HepG2 (cell line): ENCODE measurements around the gene GPR17. TPM values are rescaled to one million over a fixed set of nuclear protein-coding genes. Genes with fewer than 3 reads are reported as not detected.
A peak's percentile ranks its signal among the peaks of the same experiment; 100 is the strongest.

Experiments
- CBX5 ChIP-seq: sonication (generic); formaldehyde crosslinking; IDR thresholded peaks from 2 replicates; pipeline ENCODE4 v1.4.0; 2020; ENCODE audit warnings: missing genetic modification reagents, borderline replicate concordance
- CCAR2 ChIP-seq: fragments of 200-400 bp; formaldehyde crosslinking; optimal IDR thresholded peaks from 2 replicates; pipeline ENCODE3; 2018; ENCODE audit warnings: low read depth, mild to moderate bottlenecking, low read length, moderate library complexity
- CREBL2 ChIP-seq: sonication (generic); formaldehyde crosslinking; IDR thresholded peaks from 2 replicates; pipeline ENCODE4 v1.8.1; 2023; ENCODE audit warnings: missing genetic modification reagents, mild to moderate bottlenecking, borderline replicate concordance
- HMG20A ChIP-seq: IDR thresholded peaks from 2 replicates; pipeline ENCODE4 v1.6.1; 2016; ENCODE audit warnings: borderline replicate concordance
- HOMEZ ChIP-seq: IDR thresholded peaks from 2 replicates; pipeline ENCODE4 v1.6.1; 2016; ENCODE audit warnings: low read depth
- LRRFIP1 ChIP-seq: sonication (generic); formaldehyde crosslinking; conservative IDR thresholded peaks from 2 replicates; pipeline ENCODE4 v1.4.0; 2020; ENCODE audit warnings: missing genetic modification reagents
- MYNN ChIP-seq: sonication (generic); formaldehyde crosslinking; IDR thresholded peaks from 2 replicates; pipeline ENCODE4 v1.4.0; 2020; ENCODE audit warnings: mild to moderate bottlenecking, low read depth, missing genetic modification reagents
- ZHX2 ChIP-seq, 2 experiments: sonication (generic) in 1 of 2; formaldehyde crosslinking in 1 of 2; IDR thresholded peaks; 2 replicates each; pipeline versions ENCODE4 v1.6.1 to v1.9.0; 2014 to 2022; ENCODE audit warnings: antibody characterized with exemption in 1 of 2, borderline replicate concordance in 1 of 2, inconsistent platforms in 1 of 2, low read depth in 1 of 2, missing genetic modification reagents in 1 of 2
- ZMYM4 ChIP-seq: sonication (generic); formaldehyde crosslinking; IDR thresholded peaks from 2 replicates; pipeline ENCODE4 v1.8.1; 2023; ENCODE audit warnings: mild to moderate bottlenecking, missing genetic modification reagents
- ZNF687 ChIP-seq: sonication (generic); formaldehyde crosslinking; IDR thresholded peaks from 2 replicates; pipeline ENCODE4 v1.5.1; 2020; ENCODE audit warnings: mild to moderate bottlenecking, missing genetic modification reagents, moderate library complexity
- polyA plus RNA-seq, 8 experiments: library from polyadenylated mRNA; depleted of rRNA in 3 of 8; stranded (reverse) in 7 of 8; unstranded in 1 of 8; fragments of >200 nt; fragmentation: Illumina TruSeq in 4 of 8; extraction: Trizol in 4 of 8; gene quantifications; 2 replicates each; pipeline versions ENCODE4 v1.2.1 to v1.2.3, GENCODE V29; 2011 to 2016; ENCODE audit warnings: low read depth in 4 of 8, missing spikeins in 1 of 8, mixed read lengths in 1 of 8; ENCODE audit not compliant: insufficient read depth in 1 of 8
- total RNA-seq, 5 experiments: library from RNA; depleted of rRNA; stranded (reverse); fragments of >200 nt; fragmentation: Illumina TruSeq; extraction: Trizol; gene quantifications; 2 replicates each; pipeline ENCODE4 v1.2.3, GENCODE V29; 2016; ENCODE audit warnings: low read depth in 1 of 5

Gene GPR17
- total and polyA plus RNA-seq, 2 of the 13 experiments (the other 11 are each of a cell fraction or from before 2014, with no cell fraction given): not detected

- TF ChIP-seq ZHX2 (IDR thresholded peaks at IDR 0.05; ENCODE audit: low read depth) (no peak), ZHX2 (CRISPR knock-in tag; IDR thresholded peaks at IDR 0.05; ENCODE audit: borderline replicate concordance) (peak; percentile 98), CCAR2 (no peak), CREBL2 (peak; percentile 93; the same call in 1 of the 2 replicates), ZNF687 (peak; percentile 94), HMG20A (no peak), ZMYM4 (CRISPR knock-in tag) (no peak; the same call in 1 of the 2 replicates), LRRFIP1 (CRISPR knock-in tag) (no peak), CBX5 (CRISPR knock-in tag) (peak; percentile 87; the same call in 1 of the 2 replicates), MYNN (CRISPR knock-in tag) (no peak; the same call in 1 of the 2 replicates), HOMEZ (CRISPR knock-in tag) (no peak)
These were observed 55.9 kb downstream of the GPR17 start (continued) for GRCh38 chr2:127701651-127702394.
